ENCODE data around the gene IRS2. TPM values are rescaled to one million over a fixed set of nuclear protein-coding genes. Genes with fewer than 3 reads are reported as not detected.

IRS2 gene
- total and polyA plus RNA-seq, 2 of the 8 experiments (the other 6 are each of a cell fraction or from before 2014, with no cell fraction given), result 2.6 to 17.0 TPM

DNA sequence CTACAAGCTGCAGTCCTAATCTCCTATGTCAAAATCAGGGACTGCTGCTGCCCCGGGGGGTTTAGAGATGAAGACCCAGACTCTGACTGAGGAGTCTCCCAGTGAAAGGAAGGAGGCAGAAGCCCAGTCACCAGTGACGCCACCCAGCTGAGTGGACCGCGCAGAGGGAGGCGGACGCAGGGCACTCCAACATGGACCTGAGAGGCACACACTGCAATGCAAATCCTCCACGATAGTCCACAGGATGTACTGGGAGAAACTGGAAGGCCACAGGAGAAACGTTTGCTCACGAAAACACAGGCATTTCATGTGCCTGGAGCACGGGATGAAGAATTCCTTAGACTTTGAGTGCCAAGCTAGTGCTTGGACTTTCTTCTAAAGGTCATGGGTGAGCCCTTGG is 58.3 kb downstream of the IRS2 start:
- H3K18ac ChIP-seq (ENCODE audit: extremely low read depth, low read length), result no peak overlapping the region
- no peak overlapping the region for H3K4me3 ChIP-seq (ENCODE audit: extremely low read depth in 1 of 4, insufficient read depth in 2 of 4, low read depth in 3 of 4, low read length in 4 of 4)
- no peak overlapping the region for H2BK20ac ChIP-seq (ENCODE audit: low read length)
- DNase-seq (ENCODE audit: low read depth in 1 of 2, low spot score in 2 of 2), result no peak
- H3K9me3 ChIP-seq (ENCODE audit: insufficient read depth in 2 of 2, low read depth in 1 of 2, low read length in 1 of 2), result no peaks in the 10 kb centered on the region; a peak in 1 of 4 replicates
- H3K27me3 ChIP-seq (replicated peaks in 1 of 4; ENCODE audit: control insufficient read depth in 3 of 4, extremely low read depth in 1 of 4, insufficient read depth in 3 of 4, low read length in 3 of 4), result no peaks in the 10 kb centered on the region
- no peaks in the 10 kb centered on the region for H3K79me1 ChIP-seq (ENCODE audit: low read depth, low read length)
- H2AFZ ChIP-seq (ENCODE audit: low read length), result no peak overlapping the region
- H3K14ac ChIP-seq (ENCODE audit: insufficient read length), result no peak overlapping the region
- no peak overlapping the region for H2BK15ac ChIP-seq (ENCODE audit: low read length)
- no peak overlapping the region for H4K8ac ChIP-seq (ENCODE audit: extremely low read depth, insufficient read depth, low read length)
- 91% methylated on average over 5 of the region's 10 CpGs; no CpG with 5 or more reads in 1 of the 2 experiments for WGBS, 2 experiments (ENCODE audit: extremely low coverage in 1 of 2, insufficient coverage in 1 of 2, insufficient read length in 1 of 2, insufficient replicate concordance in 2 of 2, low coverage in 1 of 2, low lambda C conversion rate in 2 of 2, missing lambda C conversion rate in 1 of 2)
- peaks cover 4 to 11% (median 5%) of the 10 kb centered on the region in 4 experiments; a peak in 4 of 7 replicates for H3K4me1 ChIP-seq (replicated peaks in 1 of 4; ENCODE audit: control insufficient read depth in 3 of 4, insufficient read depth in 4 of 4, low read length in 3 of 4)
- H4K5ac ChIP-seq (ENCODE audit: insufficient read length, low read depth, low read length), result no peak overlapping the region
- no peak overlapping the region for H3K4me2 ChIP-seq (ENCODE audit: insufficient read depth in 1 of 2, low read depth in 2 of 2, low read length in 2 of 2)
- no peak overlapping the region for H4K91ac ChIP-seq (replicated peaks; ENCODE audit: insufficient read length, low read length)
- H3K27ac ChIP-seq (ENCODE audit: low read depth, low read length), result no peak overlapping the region
- H4K20me1 ChIP-seq (replicated peaks in 1 of 2; ENCODE audit: control insufficient read depth in 1 of 2, insufficient read depth in 2 of 2, low read length in 2 of 2), result no peaks in the 10 kb centered on the region
- no peak overlapping the region for H3K23ac ChIP-seq (ENCODE audit: insufficient read length)
- H3K36me3 ChIP-seq (ENCODE audit: control insufficient read depth in 2 of 4, insufficient read depth in 4 of 4, low read length in 3 of 4), result no peaks in the 10 kb centered on the region
- H3K4ac ChIP-seq (replicated peaks; ENCODE audit: insufficient read length, low read depth, low read length), result no peak overlapping the region
- no peak overlapping the region for H2BK12ac ChIP-seq (ENCODE audit: low read depth, low read length)
- H2BK120ac ChIP-seq (replicated peaks; ENCODE audit: low read depth, low read length), result no peak overlapping the region
- POLR2A ChIA-PET (ENCODE audit: partially characterized antibody), result no interaction called here
- no peak overlapping the region for H3K9ac ChIP-seq (replicated peaks in 1 of 4; ENCODE audit: extremely low read depth in 1 of 4, low read depth in 3 of 4, low read length in 3 of 4)
- FAIRE-seq, result no peak
- no peak overlapping the region for H2AK5ac ChIP-seq (ENCODE audit: low read depth, low read length)
- TF ChIP-seq TEAD4 (IDR thresholded peaks at IDR 0.05; ENCODE audit: low read depth, low read length) (no peak), TBP (IDR thresholded peaks at IDR 0.05; ENCODE audit: low read depth, low read length) (no peak), KDM5A (IDR thresholded peaks at IDR 0.05; ENCODE audit: low read length) (no peak), JUN (IDR thresholded peaks at IDR 0.05; ENCODE audit: low read depth, low read length) (no peak), KDM4A (IDR thresholded peaks at IDR 0.05; ENCODE audit: low read depth, low read length, severe bottlenecking) (no peak), EP300 (IDR thresholded peaks at IDR 0.05; ENCODE audit: borderline replicate concordance in 1 of 2, low read depth in 2 of 2, low read length in 2 of 2) (no peak), KDM1A (IDR thresholded peaks at IDR 0.05; ENCODE audit: borderline replicate concordance, low read length) (no peak), EZH2 (IDR thresholded peaks at IDR 0.05; ENCODE audit: low read depth, low read length, severe bottlenecking) (no peak), CREB1 (IDR thresholded peaks at IDR 0.05) (no peak), MAX (IDR thresholded peaks at IDR 0.05) (no peak), POU5F1 (IDR thresholded peaks at IDR 0.05; ENCODE audit: low read depth, low read length) (no peak)
- no peak overlapping the region for H2BK5ac ChIP-seq (ENCODE audit: low read depth, low read length)
- CTCF ChIA-PET (ENCODE audit: partially characterized antibody), result interaction anchor here (0.6 to 1.6 kb wide), 5 partner anchors 9 to 284 kb away, joined by 3 to 6 read pairs (median 4); no protein-coding TSS in a partner anchor
- peaks cover 2% of the 10 kb centered on the region; the same call in 1 of the 2 replicates for H3K23me2 ChIP-seq (ENCODE audit: low read depth, low read length)
- no peak overlapping the region for H3K56ac ChIP-seq (replicated peaks; ENCODE audit: insufficient read length, low read depth, low read length)
- H3K79me2 ChIP-seq (ENCODE audit: control insufficient read depth in 1 of 2, insufficient read depth in 2 of 2, low read length in 2 of 2), result no peaks in the 10 kb centered on the region

Data from H1 (cell line).